Type B pancreatic cell (in vitro differentiated cells): ENCODE results near the gene NOBOX. TPM values are rescaled to one million over a fixed set of nuclear protein-coding genes. Genes with fewer than 3 reads are reported as not detected.

Experiments
- DNase-seq: peaks from one replicate; pipeline ENCODE4 v3.0.0; 2021; ENCODE audit warnings: mixed read lengths; ENCODE audit not compliant: unreplicated experiment; ENCODE audit errors: extremely low spot score
- H3K27ac Mint-ChIP-seq: 2 replicates; pipeline ENCODE4 v1.8.0; 2021; ENCODE audit warnings: mild to moderate bottlenecking, mixed read lengths
- H3K27me3 Mint-ChIP-seq: 2 replicates; pipeline ENCODE4 v1.8.0; 2021; ENCODE audit warnings: mixed read lengths
- H3K36me3 Mint-ChIP-seq: 2 replicates; pipeline ENCODE4 v1.8.0; 2021; ENCODE audit warnings: mixed read lengths
- H3K4me1 Mint-ChIP-seq: one replicate; pipeline ENCODE4 v1.8.0; 2021; ENCODE audit warnings: mixed read lengths; ENCODE audit not compliant: unreplicated experiment
- H3K4me3 Mint-ChIP-seq: 2 replicates; pipeline ENCODE4 v1.8.0; 2021; ENCODE audit warnings: mild to moderate bottlenecking, mixed read lengths
- H3K9me3 Mint-ChIP-seq: 2 replicates; pipeline ENCODE4 v1.8.0; 2021; ENCODE audit warnings: mixed read lengths
- long read RNA-seq: library from polyadenylated mRNA; unstranded; transcript quantifications from one replicate; pipeline ENCODE4 v2.0.0, GENCODE V29; 2020
- total RNA-seq: library from RNA; stranded (reverse); gene quantifications from 2 replicates; pipeline ENCODE4 v1.2.1, GENCODE V29; 2021; ENCODE audit warnings: low replicate concordance
- TF ChIP-seq, protein P1 (sequence below): fragments of 200-600 bp; sonication (generic); conservative IDR thresholded peaks from 2 replicates; pipeline ENCODE4 v1.5.0; 2021; ENCODE audit warnings: antibody characterized with exemption, mild to moderate bottlenecking

NOBOX gene
- total RNA-seq: not detected in 2 replicates
- long read RNA-seq: 0 reads

GRCh38 chr7:144403649-144404061, at the start of gene NOBOX:
TSS of gene NOBOX (minus strand) at chr7:144403693.
- H3K4me3 Mint-ChIP-seq: no peak within 1 kb of the TSS
- H3K4me1 Mint-ChIP-seq: peaks cover 19% of the 10 kb centered on the region
- TF ChIP-seq, protein P1, sequence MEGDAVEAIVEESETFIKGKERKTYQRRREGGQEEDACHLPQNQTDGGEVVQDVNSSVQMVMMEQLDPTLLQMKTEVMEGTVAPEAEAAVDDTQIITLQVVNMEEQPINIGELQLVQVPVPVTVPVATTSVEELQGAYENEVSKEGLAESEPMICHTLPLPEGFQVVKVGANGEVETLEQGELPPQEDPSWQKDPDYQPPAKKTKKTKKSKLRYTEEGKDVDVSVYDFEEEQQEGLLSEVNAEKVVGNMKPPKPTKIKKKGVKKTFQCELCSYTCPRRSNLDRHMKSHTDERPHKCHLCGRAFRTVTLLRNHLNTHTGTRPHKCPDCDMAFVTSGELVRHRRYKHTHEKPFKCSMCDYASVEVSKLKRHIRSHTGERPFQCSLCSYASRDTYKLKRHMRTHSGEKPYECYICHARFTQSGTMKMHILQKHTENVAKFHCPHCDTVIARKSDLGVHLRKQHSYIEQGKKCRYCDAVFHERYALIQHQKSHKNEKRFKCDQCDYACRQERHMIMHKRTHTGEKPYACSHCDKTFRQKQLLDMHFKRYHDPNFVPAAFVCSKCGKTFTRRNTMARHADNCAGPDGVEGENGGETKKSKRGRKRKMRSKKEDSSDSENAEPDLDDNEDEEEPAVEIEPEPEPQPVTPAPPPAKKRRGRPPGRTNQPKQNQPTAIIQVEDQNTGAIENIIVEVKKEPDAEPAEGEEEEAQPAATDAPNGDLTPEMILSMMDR: no peak
- no peaks in the 10 kb centered on the region for H3K9me3 Mint-ChIP-seq
- no peaks in the 10 kb centered on the region for H3K36me3 Mint-ChIP-seq
- peak; percentile 44 for DNase-seq
- H3K27me3 Mint-ChIP-seq: peaks cover 8% of the 10 kb centered on the region
- no peak within 1 kb of the TSS for H3K27ac Mint-ChIP-seq

DNA sequence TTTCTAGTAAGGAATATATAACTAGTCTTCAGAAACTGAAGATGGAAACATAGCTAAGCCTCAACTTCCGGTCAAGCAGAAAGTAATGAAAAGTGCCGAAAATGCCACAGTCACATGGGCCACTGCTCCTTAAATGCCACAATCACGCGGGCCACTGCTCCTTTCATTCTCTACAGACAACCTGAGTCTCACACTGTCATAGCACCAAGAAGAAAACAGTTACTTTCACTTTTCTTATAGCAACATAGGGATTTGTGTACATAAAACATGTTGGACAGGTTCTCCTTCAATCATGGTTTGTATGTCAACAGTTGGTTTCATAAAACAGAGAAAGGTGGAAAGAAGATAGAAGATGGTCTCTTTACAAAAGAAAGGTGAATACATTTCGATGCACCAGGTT, 48.6 kb upstream of the NOBOX start:
- Mint-ChIP-seq H3K9me3 (no peaks in the 10 kb centered on the region), H3K4me3 (no peak overlapping the region), H3K36me3 (no peaks in the 10 kb centered on the region), H3K27ac (no peak overlapping the region), H3K4me1 (no peaks in the 10 kb centered on the region), H3K27me3 (no peaks in the 10 kb centered on the region)
- DNase-seq: no peak
- TF ChIP-seq, protein P1: no peak

DNA sequence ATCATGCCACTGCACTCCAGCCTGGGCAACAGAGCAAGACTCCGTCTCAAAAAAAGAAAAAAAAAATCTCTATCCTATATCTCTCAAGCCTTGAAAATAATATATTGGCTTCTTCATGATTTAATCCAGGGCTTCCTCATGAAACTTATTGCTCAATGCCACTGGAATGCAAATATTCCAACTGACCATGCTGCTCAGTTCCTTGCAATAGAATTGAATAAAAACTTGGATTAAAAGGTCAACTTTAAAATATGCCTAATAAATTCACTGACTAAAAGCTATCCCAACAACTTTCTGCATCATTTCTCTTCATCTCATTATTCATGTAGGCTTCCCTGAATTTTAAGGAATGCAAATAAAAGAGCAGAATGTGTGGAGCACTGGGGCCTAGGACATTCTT, 42.1 kb upstream of the NOBOX start:
- H3K27me3 Mint-ChIP-seq: no peaks in the 10 kb centered on the region
- H3K4me3 Mint-ChIP-seq: no peak overlapping the region
- H3K36me3 Mint-ChIP-seq: no peaks in the 10 kb centered on the region
- no peaks in the 10 kb centered on the region for H3K9me3 Mint-ChIP-seq
- TF ChIP-seq, protein P1: no peak
- no peak for DNase-seq
- no peak overlapping the region for H3K27ac Mint-ChIP-seq
- H3K4me1 Mint-ChIP-seq: no peaks in the 10 kb centered on the region

DNA sequence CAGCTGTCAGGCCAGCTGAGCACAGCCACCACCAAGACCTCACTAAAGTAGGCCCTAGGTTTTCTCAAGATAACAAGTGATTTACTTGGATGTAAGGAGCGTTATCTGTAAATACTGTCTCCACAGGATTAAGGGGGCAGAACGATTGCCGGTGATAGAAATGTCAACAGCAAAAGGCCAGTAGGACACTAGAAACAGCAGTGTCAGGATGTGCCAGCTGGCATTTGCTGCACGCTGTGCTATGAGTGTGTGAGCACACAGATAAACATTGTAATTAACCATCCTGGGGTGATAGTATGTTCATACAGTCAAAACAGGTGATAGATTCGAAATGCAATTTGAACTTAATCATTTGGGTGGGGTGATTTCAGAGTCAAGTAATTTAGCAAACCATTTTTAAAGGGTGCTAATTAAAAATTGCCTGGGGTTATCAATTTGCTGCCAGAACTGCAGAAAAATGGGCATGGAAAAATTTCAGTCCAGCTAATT, 36.3 kb upstream of the NOBOX start:
- TF ChIP-seq, protein P1: no peak
- Mint-ChIP-seq H3K27ac (no peak overlapping the region), H3K36me3 (no peaks in the 10 kb centered on the region), H3K9me3 (no peaks in the 10 kb centered on the region), H3K4me3 (no peak overlapping the region), H3K4me1 (no peaks in the 10 kb centered on the region), H3K27me3 (no peaks in the 10 kb centered on the region)
- DNase-seq: no peak

GRCh38 chr7:144438759-144439158, 35.3 kb upstream of the NOBOX start:
- DNase-seq: no peak
- H3K36me3 Mint-ChIP-seq: no peaks in the 10 kb centered on the region
- H3K4me1 Mint-ChIP-seq: no peaks in the 10 kb centered on the region
- no peaks in the 10 kb centered on the region for H3K9me3 Mint-ChIP-seq
- no peaks in the 10 kb centered on the region for H3K27me3 Mint-ChIP-seq
- TF ChIP-seq, protein P1: no peak
- no peak overlapping the region for H3K4me3 Mint-ChIP-seq
- H3K27ac Mint-ChIP-seq: no peak overlapping the region
